Activated CD4-positive, alpha-beta T cell treated with anti-CD3 and anti-CD28 coated beads for 4 hours (primary cell): ENCODE data around the gene CUL1.
"Not testable (repeated sequence)": the region's sequence is repeated elsewhere in the genome, so short reads cannot be mapped to it uniquely, and the experiment has no call there.

Experiments
- DNase-seq, 2 donors: peaks; one replicate each; pipeline ENCODE4 v3.0.0-alpha.2; 2020

CUL1 gene

DNA sequence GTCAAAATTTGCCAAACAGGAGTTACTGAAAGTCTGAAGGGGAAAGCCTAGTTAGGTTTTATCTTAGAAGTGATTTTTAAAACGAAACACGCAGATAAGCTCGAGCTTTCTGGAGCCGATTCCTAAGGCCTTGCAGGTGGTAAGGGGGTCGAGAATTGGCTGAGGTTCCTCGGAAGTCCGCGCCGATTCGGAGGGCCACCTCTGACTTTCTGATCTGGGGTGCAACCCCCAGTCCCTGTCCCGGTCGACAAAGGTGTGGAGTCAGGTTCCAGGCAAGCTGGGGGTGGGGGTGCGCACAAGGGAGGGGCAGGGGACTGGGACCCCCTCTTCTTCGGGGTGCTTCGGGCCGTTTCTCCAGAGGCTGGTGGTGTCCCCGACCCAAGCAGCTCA, 701 bp upstream of the CUL1 start:
- no peak for DNase-seq

DNA sequence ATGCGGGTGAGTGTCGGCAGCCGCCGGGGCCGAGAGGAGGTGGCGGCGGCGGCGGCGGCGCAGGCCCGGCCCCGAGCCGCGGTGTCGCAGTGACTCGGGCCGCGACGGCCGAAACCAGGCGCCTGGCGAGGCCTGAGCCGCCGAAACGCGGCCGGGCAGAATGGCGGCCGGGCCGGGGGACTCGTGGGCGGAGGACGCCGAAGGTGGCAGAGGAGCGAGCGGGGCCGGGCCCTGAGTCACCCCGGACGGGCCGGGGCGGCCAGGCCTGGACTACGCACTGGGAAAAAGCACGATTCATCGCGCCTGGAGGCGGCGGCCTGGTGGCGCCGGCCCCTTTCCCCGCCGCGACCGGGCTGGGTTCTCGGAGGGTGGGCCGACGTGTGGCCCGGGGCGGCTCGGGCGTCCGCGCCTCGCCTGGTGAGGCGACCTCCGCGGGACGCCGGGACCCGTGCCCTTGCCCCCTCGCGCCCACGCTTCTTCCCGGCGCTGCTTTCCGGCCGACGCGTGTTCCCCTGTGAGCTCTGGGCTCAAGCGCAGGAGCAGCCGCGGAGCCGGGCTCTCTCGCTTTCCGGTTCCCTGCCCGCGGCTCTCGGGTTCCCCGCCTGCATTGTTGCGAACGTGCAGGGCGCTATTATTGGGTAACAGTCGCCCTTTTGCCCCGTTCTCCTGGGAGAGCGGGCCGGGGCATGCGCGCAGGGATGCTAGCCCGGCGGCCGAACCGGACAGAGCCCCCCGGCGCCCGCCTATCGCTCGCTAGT, 500 bp downstream of the CUL1 start:
- peak; percentile 38 to 47 for DNase-seq

DNA sequence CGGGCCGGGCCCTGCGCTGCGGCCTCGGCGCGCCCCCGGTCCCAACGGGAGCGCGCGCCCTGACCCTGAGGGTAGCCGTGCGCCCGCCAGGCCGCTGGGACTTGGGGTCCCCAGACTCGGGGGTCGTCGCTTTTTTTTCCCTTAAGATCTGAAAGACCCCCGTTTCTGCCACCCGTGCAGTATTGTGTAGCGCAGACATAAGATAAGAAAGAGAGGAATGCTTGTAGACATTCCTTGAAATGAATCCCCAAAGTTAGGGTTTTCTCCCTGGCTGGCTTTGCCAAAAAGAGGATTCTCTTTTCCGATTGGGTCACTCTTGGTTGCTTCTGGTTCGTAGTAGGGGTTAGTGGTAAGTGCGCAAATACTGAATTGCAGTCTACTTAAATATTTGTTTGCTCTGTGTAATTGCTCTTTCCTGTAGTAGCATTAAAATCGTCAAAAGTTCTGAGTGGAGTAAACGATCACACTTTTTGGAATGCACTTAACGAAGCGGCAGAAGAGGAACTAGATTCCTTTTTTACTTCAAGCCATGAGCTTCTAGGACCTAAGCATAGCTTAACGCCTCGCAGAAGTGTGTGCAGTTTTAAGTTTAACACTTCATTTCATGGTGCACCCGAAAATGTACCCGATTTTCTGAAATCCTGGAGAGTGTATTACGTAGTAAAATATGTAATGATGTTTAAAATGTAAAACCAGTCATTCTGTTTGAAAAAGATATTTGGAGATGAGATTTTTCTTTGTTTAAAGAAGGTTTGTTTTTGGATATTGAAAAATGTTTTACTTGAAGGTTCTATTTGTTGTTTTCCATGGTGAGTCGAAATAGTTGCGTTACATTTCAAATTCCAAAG, 1.3 kb downstream of the CUL1 start:
- no peak for DNase-seq

DNA sequence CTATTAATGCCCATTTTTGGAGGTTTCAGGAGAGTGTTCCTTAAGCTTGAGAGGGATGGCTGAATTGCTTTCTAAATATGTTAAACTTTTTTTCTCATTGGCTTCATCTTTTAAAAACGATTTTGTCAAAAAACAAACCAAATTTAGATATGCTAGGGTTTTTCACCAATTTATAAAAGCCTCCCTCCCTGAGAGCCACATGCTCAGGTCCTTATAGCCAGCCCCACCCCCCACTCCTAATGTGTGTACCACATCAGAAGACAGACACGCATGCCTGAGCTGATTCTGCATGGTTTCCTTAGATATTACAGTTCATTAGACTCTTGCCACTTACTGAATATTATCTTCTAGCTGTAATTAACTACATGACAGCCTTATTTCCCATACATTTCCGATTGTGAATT, 2.0 kb downstream of the CUL1 start:
- DNase-seq = peak; percentile 60 to 62

DNA sequence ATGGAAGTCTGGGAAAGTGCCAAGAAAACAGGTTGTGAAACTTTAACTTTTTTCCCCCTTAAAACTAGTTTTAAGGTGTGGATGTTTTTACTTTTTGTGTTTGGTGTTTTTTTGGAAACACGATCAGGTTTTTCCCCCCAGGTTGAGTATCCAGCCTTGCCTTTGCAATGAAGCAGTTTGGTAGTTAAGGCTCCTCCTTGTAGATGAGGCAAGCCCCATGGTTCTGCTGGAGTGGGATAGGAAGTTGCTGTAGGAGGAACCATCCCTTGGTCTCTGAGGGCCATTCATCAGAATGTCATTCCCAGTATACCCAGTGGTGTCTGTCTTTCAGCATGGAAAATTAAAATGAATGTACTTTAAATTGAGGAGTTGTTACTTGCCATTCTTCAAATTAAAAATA, 2.7 kb downstream of the CUL1 start:
- DNase-seq = no peak

DNA sequence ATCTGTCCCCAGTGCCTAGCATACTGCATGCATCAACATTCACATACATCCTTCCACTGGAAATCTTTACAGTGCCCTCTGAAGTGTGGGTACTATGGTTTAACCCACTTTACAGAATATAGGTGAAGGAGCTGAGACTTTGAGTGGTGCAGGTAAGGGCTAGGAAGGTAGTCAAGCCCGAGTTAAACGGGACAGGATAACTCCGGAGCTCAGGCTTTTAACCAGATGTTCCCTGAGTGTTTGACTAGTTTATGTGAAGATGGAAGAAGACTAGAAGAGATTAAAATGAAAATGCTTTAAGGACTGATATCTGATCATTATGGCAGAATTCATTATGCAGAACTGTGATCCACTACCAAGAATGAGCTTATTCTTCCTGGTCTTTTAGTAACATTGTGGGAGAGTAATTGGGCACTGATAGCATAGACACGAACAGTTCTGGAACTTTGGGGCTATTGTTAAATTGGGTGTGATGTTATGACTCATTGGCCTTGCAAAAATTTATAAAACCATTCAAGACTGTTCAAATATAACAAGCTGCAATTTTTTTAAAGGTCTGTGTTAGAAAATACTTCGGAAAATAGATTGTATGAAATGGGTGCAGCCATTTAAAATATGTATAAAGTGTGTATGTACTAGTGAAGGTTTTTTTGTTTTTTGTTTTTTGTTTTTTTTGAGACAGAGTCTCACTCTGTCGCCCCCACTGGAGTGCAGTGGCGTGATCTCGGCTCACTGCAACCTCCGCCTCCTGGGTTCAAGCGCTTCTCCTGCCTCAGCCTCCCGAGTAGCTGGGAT, 4.4 kb downstream of the CUL1 start:
- no peak for DNase-seq

DNA sequence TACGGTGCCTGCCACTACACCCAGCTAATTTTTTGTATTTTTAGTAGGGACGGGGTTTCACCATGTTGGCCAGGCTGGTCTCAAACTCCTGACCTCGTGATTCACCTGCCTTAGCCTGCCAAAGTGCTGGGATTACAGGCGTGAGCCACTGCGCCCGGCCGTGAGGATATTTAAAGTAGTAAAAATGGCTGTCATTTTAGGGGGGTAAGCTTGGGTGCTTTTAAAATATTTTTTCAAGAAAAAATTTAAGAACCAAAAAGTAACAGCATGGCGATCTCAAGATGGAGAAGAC, 4.9 kb downstream of the CUL1 start:
- DNase-seq = not testable (repeated sequence)

DNA sequence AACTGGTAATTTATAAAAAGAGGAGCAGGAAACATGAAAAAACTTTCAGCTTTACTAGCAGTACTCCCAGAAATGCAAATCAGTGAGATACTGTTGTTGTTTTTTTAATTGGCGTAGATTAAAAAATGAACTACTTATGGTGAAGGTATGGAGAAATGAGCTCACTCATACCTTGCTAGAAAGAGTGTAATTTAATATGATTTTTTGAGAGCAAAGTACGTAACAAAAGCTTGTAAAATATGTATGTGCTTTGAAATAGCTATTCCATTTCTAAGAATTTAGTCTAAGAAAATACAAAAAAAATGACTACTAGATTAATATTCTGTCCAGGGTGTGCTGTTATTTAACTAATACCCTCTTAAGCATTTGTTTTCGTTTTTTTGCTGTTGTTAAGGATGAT, 5.5 kb downstream of the CUL1 start:
- no peak for DNase-seq

DNA sequence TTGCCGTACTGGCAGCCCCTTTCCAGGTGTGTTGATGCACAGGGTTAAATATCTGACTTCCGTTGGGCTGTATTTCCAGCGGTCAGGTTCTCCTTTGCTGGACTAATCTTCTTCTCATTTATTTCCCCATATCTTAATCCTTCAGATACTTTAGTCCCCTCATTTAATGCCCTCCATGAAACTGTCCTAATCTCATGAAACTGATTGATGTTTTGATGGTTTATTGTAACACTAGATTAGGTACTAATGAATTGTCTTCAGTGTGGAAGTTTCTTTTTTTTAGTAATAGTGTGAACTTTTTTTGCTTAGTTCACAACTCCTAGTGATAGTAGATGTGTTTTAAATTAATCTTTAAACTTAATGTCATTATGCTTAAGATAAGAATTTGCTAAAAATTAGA, 6.3 kb downstream of the CUL1 start:
- DNase-seq = no peak

DNA sequence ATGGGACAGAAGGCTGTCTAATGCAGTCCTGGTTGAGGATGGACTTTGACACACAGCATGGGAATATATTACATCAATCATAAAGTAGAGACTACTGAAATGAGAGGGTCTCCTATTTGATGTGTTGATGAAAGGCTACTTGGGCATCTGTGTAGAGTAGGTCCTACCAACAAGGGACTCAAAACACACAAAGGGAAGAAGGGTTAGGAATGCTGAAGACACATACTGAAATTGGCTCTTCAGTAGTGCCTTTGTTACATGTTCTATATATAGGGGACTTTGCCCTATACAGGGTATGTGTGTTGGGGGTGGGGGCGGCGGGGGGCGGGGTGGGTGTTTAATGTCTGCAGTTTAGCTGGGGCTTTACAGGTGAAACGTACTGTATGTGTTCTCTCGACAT, 7.7 kb downstream of the CUL1 start:
- no peak for DNase-seq

DNA sequence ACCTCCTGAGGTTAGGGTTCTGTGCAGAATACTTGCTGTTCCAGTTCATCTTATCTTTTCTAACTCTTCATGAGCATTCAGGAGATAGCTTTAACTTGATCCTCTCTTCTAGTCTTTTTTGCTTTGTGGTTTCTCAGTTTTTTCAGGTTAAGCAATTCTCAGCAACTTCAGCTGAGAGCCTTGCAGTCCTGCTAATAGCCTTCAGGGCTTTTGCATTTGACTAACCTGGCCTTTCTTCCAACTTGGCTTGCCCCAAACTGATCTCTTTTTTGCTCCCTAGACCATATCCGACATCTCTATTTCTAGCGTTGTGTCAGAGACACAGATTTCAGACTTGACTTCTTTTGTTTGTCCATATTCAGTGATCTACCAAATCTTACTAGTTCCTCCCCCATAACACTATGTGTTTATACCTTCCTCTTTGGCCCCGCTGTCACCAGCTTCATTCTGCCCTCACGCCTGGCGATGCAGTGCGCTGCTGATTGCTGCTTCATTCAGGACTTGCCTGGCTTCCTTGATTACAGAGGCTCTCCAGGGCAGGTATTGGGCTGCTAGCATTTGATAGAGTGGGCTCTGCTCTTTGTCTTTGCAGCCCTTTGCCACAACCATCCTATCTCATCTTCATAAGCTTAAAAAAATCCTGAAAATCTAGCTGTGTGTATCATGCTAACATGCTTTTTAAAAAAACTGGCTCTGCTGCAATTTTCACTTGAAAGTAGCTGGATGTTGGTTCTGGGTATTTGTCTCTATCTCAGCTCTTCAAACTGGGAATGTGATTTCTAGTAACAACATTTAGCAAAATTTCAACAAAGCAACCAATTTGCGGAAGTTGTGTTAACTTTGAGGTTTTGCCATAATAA, 9.6 kb downstream of the CUL1 start:
- no peak for DNase-seq

DNA sequence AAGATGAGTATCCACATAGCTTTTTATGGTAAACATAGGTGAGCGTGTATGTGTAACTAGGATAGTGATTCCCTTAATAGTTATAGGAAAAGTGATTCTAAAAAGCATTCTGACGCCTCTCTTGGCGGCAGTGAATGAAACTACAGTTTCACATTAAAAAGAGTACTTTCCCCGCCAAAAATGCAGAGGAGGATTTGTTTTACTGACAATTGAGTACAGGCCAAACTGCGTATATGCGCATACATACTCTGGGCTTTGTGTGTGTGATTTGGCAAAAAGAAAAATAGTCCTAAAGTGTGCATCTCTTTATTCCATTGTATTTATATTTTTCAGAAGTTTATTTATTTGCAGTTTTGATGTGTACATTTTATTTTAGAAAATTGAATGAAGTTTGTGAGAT, 10.3 kb downstream of the CUL1 start:
- no peak for DNase-seq

DNA sequence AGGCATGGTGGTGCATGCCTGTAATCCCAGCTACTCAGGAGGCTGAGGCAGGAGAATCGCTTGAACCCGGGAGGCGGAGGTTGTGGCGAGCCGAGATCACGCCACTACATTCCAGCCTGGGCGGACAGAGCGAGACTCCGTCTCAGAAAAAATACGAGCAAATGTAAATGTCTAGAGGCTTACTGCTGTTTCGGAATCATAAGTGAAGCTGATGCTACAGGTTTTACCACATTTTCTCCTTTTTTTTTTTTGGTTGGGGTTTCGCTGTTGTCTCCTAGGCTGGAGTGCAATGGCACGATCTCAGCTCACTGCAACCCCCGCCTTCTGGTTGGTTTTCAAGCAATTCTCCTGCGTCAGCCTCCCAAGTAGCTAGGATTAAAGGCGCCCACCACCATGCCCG, 11.7 kb downstream of the CUL1 start:
- DNase-seq = not testable (repeated sequence)

DNA sequence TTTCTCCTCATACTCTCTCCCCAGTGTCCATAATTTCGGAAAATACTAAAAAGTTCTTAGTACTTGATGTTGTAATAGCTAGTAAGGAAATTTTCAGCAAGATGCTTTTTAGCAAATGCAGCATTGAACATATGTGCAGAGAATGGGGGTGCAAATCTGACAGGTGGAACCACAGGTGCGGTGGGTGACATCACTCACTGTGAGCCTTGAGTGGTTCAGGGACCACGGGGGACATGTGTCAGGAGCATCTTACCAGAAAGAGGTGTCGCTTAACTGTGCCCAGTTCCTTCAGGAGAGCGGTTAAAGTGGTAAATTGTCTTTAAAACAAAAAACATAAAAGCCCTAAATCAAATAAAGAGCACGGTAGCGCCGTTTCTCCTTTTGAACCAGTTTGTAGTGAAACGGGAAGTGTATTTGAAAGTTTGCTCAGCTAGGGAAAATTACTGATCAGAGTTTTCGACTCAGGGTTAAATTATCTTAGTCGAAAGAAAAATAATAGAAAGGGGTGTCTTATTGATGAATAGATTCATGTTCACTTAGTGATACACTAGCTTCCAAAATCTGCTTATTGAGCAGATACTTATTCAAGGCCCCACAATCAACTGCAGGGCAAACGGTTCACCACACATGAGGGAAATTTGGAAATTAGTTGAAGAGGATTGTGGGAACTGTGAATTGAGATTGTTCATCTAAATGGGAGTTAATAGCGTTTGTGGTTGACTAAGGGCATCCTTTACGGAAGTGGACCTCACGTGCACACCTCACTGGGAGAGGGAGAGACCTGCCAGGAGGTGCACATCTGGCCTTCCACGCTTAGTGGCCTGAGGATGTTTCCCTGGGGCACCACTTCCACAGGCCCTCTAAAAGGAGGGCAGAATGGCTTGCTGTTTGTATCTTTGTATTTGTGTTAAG, 12.7 kb downstream of the CUL1 start:
- DNase-seq = no peak

DNA sequence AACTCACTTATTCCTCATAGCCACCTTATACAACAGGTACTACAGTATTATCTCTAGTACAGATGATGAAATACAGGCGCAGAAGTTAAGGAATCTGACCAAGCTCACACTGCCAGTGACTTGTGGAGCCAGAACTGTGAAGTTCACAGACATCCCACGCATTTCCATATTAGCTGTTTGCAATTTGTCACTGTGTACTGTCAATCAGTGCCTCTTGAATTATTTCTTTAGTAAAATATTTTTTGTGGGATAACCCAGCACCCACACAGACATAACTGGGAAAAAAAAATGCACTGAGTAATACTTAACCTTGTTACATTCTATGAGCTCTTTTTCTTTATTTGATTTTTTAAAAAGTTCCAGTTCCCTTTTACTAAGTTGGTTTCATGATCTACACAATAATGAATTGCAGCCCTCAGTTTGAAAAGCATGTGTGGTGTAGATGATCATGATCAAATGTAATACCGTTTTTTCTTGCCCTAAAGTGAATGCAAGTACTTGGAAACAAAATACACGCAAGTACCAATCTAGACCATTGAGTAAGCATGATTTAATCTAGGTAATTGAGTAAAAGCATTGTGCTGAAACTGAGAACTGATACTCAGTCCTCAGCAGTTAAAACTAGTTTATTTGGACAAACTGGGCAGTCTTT, 14.1 kb downstream of the CUL1 start:
- no peak for DNase-seq

DNA sequence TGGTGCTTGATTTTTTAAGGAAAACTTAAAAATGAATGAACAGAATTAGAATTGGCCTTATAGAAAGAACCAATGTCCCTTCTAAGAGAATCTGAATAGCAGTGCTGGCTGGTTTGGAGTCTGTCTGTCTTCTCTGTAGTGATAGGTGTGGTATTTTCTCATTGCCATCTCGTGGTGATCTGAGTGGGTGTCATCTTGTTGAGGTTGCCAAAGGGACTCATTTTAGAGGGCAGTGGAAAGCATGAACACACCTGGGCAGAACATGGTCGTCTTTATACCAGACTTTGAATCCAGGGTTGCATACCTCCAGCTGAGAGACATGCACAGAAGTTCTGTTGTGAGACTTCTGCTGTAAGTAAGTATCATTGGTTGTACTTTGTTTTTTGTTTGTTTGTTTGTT, 15.8 kb downstream of the CUL1 start:
- no peak for DNase-seq

DNA sequence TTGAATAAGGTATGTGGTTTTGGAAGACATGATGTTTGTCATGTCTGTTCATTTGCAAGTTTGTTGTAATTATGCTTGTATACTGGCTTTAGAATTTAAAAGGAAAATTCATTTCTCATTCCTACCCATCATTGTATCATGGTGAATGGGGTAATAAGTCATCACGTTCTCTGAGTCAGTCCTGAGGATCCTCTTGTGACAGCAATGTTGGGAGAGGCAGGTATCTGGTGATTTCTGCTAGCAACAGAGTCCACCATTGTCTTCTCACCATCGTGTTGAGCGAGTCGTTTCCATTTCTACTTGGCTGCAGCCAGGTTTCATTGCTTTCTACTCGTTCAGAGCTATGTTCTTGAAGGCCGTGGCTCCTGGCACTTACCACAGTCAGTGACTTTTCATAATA, 16.3 kb downstream of the CUL1 start:
- no peak for DNase-seq

DNA sequence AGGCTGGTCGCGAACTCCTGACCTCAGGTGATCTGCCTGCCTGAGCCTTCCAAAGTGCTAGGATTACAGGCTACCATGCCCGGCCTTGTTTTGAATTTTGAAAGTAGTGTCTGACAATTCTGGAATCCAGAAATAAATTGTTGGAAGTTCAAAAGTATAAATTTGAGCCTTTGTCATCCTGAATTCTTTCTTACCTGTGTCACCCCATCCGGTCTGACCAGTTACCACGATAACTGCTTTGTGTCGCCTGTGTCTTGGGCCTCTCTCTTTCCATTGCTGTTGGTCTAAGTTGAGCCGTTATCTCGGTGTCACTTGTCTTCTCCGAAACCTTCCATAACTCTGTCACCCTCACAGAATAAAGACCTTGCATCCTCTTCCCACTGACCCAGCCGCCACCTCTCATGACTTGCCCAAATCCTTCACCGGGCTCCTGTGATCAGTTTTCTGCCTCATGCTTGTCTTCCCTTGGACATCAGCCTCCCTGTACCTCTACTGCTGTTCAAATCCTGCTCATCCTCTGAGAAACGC, 18.6 kb downstream of the CUL1 start:
- DNase-seq = no peak

DNA sequence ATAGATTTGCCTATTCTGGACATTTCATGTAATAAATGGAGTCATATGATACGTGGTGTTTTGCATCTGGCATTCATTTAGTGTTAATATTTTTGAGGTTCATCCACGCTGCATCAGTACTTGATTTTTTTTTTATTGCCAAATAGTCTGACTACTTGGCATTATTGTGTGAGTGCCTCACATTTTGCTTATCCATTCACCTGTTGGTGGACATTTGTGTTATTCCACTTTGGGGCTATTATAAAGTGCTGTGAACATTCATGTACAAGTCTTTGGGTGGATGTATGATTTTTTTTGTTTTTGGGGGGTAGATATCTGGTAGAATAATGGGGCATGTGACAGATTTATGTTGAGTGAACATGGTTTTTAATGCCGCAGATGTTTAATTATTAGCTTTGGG, 19.7 kb downstream of the CUL1 start:
- no peak for DNase-seq

DNA sequence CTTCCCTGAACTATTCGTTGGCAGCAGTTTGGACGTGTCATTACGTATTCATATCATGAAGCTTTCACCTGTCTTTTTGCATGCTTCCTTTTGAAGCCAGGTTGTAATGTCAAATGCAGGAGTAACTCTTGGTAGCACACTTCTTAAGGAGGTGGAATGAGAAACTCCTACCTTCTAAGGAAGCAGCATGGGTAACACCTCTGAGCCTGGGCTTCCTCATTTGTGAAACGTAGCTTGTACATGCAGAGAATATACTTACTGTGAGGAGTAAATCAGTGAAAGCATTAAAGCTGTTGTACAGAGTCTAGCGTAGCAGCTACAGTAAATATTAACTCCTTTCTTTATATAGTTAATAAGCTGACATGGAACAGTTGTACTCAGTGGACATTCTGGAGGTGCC, 21.1 kb downstream of the CUL1 start:
- DNase-seq = no peak

DNA sequence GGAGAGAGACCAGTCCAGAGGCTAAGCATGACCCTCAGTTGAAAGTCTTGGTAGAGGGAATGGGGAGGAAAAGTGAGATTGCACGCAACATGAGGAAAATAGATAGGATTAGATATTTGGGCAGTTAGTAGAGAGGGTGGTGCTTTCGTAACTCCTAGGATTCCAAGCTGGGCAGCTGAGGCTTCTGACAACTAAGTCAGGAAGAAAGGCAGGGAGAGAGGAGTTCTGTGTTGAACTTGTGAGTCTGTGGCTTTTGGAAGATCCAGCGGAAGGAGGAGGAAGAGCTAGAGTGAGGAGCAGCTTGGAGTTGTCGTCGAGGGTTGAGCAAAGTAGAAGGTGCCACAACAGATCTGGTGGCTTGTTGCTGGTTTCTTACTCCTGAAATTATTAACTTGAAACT, 21.8 kb downstream of the CUL1 start:
- DNase-seq = no peak
